ENCODE measurements around the gene SYP. TPM values are rescaled to one million over a fixed set of nuclear protein-coding genes. Genes with fewer than 3 reads are reported as not detected.
"Not testable (repeated sequence)": the region's sequence is repeated elsewhere in the genome, so short reads cannot be mapped to it uniquely, and the experiment has no call there.

The SYP gene
- total RNA-seq, 1 donor from 2014 or later = under 0.01 TPM

- DNase-seq (ENCODE audit: low read depth in 2 of 2) = peak; percentile 99
Observed at GRCh38 chrX:49190821-49191573, 9.0 kb downstream of the SYP start.

- no peak for DNase-seq (ENCODE audit: low read depth in 2 of 2)
Observed at GRCh38 chrX:49189606-49190005, 10.4 kb downstream of the SYP start.

GRCh38 chrX:49188468-49189076 lies 11.4 kb downstream of the SYP start:
- no peak for DNase-seq (ENCODE audit: low read depth in 2 of 2)

GRCh38 chrX:49187526-49187925 lies 12.5 kb downstream of the SYP start:
- DNase-seq (ENCODE audit: low read depth in 2 of 2) = no peak

GRCh38 chrX:49187028-49187394 lies 13.0 kb downstream of the SYP start:
- DNase-seq (ENCODE audit: low read depth in 2 of 2) = no peak

GRCh38 chrX:49186125-49187027 lies 13.6 kb downstream of the SYP start, which contains the start of gene PRICKLE3:
Gene PRICKLE3 (minus strand): TSS chrX:49186373. CDS start chrX:49186297, 76 bp downstream.
- peak; percentile 57 to 73 for DNase-seq (ENCODE audit: low read depth in 2 of 2)

GRCh38 chrX:49184294-49185281 lies 15.4 kb downstream of the SYP start:
- peak; percentile 70 to 86 for DNase-seq (ENCODE audit: low read depth in 2 of 2)

- no peak for DNase-seq (ENCODE audit: low read depth in 2 of 2)
Observed at GRCh38 chrX:49183701-49184281, 16.2 kb downstream of the SYP start.

GRCh38 chrX:49179358-49179757 lies 20.6 kb downstream of the SYP start:
- no peak for DNase-seq (ENCODE audit: low read depth in 2 of 2)

- DNase-seq (ENCODE audit: low read depth in 2 of 2) = no peak
Observed at GRCh38 chrX:49178537-49178936, 21.5 kb downstream of the SYP start.

- DNase-seq (ENCODE audit: low read depth in 2 of 2) = no peak
Observed at GRCh38 chrX:49177873-49178480, 22.0 kb downstream of the SYP start.

GRCh38 chrX:49177338-49177833 lies 22.6 kb downstream of the SYP start:
- no peak for DNase-seq (ENCODE audit: low read depth in 2 of 2)

- no peak for DNase-seq (ENCODE audit: low read depth in 2 of 2)
Observed at GRCh38 chrX:49176421-49177326, 23.3 kb downstream of the SYP start.

- no peak for DNase-seq (ENCODE audit: low read depth in 2 of 2)
Observed at GRCh38 chrX:49175435-49176274, 24.3 kb downstream of the SYP start.

- DNase-seq (ENCODE audit: low read depth in 2 of 2) = no peak
Observed at GRCh38 chrX:49174723-49175122, 25.3 kb downstream of the SYP start.

- DNase-seq (ENCODE audit: low read depth in 2 of 2) = not testable (repeated sequence)
Observed at GRCh38 chrX:49173544-49173943, 26.4 kb downstream of the SYP start.

GRCh38 chrX:49172280-49172780 lies 27.7 kb downstream of the SYP start:
- DNase-seq (ENCODE audit: low read depth in 2 of 2) = peak; percentile 31 to 38
